Activated CD8-positive, alpha-beta memory T cell treated with anti-CD3 and anti-CD28 coated beads for 1 hour (primary cell): ENCODE measurements around the gene ACSL4.
"Not testable (repeated sequence)": the region's sequence is repeated elsewhere in the genome, so short reads cannot be mapped to it uniquely, and the experiment has no call there.

Source experiments
- DNase-seq, 2 donors: peaks; one replicate each; pipeline ENCODE4 v3.0.0-alpha.2; 2020; ENCODE audit warnings: low read depth in 1 of 2; ENCODE audit errors: extremely low read depth in 1 of 2

Gene ACSL4

DNA sequence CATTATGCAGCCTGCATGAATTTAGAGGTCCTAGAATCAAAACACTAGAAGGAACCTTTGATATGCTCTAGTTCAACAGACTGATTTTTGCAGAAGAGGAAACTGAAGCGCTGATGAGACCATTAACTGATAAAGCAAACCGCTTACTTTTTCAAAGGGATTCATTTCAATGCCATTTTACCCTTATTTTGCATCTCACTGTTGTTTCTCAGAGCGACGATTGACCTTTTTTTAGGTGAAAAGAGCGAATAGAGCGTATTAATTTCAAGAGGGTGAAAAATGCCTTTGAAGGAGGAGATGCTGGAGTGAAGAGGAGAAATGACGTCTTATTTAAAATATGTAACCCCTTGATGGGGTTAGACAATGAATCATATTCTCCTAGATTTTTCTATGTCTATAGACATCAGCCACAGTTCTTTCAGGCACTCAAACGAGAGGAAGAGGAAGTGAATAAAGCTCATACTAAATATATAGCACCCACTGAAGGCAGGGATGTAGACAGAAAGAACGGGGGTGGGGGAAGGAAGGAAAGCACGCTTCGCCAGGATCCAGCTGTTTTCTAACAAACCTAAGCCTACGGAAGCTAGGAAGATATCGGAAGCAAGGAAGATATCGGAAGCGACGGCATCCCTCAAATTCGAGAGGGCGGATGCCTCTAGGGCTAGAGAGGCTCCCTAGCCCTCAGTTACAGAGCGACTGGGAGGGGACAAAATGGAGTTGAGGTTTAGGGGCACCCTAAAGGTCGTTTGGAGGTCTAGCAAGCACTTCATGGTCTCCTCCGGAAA, 848 bp downstream of the ACSL4 start:
- no peak for DNase-seq

DNA sequence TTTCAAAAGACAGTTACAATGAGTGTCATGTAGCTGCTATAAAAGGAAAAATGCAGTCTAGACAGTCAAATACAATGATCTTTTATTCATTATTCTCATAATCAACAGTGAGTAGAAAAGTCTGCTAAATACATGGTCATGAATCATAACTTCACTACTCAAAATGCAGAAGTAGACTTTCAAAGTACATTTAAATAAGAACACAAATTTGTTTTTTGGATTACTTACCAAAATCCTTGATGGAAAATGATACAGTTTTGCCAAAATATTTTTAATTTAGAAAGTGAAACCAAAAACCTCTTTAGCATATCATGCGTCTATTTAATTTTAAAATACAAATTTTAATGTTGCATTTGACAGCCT, 4.9 kb downstream of the ACSL4 start:
- DNase-seq, result no peak

DNA sequence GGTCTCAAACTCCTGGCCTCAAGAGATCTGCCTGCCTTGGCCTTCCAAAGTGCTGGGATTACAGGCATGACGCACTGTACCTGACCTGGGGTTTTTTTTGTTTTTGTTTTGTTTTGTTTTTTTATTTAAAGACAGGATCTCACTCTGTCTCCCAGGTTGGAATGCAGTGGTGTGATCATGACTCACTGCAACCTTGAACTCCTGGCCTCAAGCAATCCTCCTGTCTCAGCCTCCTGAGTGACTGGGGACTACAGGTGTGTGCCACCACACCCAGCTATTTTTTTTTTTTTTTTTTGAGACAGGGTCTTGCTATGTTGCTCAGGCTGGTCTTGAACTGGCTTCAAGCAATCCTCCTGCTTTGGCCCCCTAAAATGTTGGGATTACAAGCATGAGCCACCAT, 8.1 kb downstream of the ACSL4 start:
- DNase-seq, result not testable (repeated sequence)

DNA sequence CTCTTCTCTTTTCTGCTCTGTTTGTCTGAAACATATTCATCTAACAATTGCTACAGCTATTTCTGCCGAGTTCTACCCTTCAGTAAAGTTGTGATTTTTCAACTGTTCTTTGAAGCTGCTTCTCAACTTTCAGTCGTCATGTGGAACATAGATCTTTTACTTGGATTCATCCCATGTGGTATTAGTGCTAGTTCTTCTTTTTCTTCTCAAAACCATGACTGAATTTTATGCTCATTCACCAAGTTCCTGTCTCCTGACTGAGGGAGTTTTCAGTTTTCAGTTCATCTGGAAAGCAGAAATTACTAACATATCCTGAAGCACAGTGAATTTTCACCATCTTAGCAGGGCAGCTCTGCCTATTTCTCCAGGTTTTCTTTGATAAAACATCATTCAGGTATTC, 12.1 kb downstream of the ACSL4 start:
- DNase-seq, result no peak

DNA sequence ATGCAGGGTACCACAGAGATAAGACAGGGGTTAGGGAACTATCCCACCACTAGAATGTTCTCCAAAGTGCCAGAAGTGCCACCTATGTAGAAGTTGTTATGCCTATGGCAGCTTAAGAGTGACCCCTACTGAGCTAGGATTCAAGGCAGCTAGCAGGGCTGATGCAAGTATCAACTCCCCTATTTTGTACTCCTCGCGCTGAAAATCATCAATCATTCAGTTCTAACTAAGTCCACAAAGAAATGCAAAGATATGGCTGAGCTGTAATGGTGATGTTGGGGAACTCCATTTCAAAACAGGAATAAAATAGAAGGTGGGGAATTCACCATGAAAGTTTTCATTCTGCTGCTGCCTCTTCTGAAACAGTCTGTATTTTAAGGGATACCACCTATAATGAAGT, 13.8 kb downstream of the ACSL4 start:
- no peak for DNase-seq

DNA sequence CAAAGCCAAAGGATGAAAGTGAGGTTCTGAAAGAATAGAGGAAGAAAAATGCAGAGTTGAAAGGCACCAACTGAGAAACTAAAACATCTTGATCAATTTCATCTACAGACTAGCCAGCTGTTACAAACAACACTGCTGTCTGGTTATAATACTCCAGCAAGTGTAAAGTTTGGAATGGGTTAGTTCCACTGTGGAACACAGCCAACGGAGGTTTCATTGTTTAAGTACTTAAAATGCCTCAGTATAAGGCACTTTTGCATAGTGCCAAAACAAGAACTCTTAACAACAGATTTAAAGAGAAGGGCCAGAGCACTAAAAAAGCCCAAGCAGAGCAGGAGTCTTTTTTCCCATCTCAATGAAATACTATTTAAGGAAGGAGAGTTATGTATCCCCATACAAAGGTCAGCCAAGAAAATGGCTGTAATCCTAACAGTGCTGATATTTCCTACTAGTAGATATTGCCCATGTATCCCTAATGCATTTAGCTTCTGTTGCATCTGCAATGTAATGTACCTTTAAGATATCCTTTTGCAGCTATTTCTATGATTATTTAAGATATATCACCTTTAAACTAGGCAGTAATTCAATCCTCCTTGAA, 16.5 kb downstream of the ACSL4 start:
- DNase-seq, result no peak

DNA sequence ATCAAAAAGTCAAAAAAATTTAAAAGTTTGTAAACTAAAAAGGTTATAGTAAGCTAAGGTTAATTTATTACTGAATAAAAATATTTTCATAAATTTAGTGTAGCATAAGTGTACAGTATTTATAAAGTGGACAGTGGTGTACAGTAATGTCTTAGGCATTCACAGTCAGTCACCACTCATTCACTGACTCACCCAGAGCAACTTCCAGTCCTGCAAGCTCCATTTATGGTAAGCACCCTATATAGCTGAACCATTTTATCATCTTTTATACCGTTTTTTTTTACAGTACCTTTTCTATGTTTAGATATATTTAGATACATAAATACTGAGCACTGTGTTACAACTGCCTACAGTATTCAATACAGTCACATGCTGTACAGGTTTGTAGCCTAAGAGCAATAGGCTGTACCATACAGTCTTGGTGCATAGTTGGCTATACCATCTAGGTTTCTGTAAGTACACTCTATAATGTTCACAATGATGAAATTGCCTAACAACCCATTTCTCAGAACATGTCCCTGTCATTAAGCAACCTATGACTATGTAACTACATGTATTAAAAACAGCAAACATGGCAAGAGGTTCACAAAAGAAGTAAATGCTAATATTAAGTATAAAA, 18.6 kb downstream of the ACSL4 start:
- DNase-seq, result no peak

DNA sequence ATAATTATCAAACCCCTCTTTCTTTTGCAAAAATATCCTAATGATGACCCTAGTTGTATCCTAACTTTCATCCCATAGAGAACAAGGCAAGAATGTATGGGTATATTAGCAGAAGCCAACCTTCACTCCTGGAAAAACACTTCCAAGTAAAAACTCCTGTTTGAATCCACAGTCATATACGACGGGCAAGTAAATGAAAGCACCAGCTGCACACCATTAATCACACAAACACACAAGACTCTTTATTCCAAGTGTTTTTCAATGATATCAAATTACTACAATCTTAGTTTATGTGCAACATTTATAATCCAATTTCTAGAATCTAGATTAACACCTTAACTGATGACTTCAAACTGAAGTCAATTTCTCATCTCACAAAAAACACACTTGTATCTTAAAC, 22.9 kb downstream of the ACSL4 start:
- DNase-seq, result no peak

DNA sequence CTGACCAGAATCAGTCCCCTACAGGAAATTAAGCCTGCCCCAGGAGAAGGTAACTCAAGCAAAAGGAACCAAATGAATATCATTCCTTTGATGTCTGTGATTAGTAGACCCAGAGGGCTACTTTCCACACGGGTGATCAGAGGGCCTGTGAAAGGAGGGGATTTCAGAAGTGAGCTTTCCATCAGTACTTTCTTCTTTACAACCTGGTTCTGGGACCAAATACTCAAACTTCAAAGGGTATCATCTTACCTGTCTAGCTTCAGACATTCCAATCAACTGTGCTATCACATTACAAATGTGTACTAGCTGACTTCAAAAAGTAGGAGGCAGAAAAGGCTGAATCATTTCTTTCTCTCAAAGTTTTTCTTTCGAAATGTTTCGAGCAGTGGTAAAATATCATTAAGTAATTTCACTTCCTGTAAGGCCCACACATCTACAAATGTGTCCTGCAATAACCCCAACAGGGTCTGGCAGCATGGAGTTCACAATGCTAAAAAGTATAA, 23.9 kb downstream of the ACSL4 start:
- DNase-seq, result no peak

DNA sequence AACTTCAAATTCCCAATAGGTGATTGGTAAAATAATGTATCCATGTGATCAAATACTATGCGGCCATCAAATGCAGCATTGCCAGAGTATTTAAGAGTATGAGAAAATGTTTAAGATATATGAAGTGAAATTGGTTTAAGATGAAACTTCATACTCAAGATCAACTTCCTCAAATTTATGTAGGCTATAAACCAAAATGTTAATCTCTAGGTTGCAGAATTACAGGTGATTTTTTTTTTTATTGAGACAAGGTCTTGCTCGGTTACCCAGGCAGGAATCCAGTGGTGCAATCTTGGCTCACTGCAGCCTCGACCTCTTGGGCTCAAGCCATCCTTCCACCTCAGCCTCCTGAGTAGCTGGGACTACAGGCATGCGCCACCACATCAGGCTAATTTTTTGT, 25.3 kb downstream of the ACSL4 start:
- no peak for DNase-seq

DNA sequence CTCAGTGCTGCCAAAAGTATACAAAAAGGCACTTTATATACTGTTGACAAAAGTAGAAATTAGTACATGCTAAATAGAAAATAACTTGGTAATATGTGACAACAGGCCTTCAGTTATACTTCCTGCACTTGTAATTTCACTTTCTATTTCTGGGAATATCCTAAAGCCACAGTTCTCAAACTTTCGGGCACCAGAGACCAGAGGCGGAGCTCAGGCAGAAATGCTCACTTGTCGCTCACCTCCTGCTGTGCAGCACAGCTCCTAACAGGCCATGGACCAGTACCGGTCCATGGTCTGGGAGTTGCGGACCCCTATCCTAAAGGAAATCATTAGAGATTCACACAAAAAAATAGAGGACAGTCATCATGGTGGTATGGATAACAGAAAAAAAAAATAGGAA, 25.7 kb downstream of the ACSL4 start:
- DNase-seq, result no peak

DNA sequence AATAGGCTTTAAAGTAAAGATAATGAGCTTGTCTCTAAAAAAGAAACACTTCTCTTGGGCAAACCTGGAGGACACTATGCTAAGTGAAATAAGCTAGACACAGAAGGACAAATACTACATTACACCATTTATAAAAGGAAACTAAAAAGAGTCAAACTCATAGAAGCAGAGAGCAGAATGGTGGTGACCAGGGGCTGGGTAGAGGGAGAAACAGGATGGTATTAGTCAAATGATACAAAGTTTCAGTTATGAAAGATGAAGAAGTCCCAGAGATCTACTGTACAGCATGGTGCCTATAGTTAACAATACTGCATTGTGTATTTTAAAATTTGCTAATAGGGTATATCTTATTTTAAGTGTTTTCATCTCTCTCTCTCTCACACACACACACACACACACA, 28.5 kb downstream of the ACSL4 start:
- no peak for DNase-seq

DNA sequence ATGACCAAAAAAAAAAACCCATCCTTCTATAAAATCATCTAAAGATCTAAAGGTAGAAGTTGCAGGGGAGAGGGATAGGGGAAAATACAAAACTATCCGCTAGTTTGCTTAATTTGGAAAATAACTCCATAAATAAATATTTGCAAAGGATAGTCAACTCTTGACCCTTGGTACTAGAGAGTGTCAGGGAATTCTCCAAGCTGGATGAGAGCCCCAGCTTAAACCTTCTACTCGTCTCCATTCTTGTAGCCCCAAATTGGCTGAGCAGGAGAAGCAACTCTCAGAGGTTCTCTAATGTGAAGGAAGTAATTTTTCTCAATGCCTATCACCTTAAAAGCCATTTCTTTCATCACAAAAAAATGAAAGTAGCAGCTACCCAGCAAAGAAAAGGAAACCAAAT, 35.2 kb downstream of the ACSL4 start:
- DNase-seq, result no peak

DNA sequence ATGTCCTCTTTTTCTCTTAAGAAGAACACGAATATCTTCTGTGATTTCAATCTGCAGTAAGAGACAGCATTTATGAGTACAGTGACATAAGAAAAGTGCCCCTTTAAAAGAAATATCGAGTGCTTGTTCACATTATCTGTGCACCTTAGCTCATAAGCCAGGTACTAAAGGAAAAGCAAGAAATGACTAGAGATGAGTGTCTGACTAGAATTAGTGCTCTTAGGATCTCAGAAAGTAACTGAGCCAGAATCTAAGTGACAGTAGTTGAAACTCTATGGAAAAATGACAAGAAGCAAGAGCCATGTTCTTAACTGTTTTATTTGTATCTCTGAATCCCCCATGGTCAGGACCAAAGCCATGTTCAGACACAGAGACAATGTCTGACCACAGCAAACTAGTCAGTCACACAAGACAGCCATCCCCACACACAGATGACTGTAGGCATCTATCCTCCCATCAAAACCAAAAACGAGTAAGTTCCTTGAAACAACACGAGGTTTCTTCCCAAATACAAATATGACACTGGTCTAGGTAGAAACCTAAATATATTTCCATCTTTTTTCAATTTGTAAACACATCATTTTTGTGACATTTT, 36.8 kb downstream of the ACSL4 start:
- no peak for DNase-seq

DNA sequence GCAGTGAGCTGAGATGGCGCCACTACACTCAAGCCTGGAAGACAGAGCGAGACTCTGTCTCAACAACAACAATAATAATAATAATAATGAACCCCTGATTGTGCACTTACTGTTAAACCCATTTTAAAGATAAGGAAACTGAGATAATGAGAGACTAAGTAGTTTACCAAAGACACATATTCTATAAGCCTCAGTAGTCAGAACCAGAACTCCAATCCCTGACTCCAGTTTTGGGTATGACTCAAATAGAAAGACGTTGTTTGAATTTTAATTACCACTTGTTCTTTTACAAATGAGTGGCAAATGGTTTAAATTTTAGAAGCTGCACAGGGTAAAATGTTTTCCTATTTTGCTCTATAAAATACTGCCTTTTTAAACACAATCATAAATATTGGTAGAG, 37.4 kb downstream of the ACSL4 start:
- no peak for DNase-seq

DNA sequence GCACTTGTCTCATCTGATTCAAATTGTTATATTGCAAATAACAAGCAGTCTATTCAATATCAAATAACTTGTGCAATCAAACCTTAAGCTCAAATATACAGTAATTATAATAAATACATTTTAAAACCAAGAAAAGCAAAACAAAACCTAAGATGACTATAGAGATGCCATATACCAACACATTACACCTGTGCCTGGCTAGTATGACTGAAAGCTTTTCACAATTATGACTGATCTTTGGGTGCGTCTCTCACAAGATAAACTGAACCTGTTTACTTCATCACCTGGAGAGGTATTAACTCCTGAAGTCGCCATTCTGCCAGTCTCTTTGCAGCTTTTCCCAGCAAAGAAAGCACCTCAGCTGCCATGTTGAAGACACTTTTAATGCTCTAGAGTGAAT, 41.3 kb downstream of the ACSL4 start:
- DNase-seq, result no peak

DNA sequence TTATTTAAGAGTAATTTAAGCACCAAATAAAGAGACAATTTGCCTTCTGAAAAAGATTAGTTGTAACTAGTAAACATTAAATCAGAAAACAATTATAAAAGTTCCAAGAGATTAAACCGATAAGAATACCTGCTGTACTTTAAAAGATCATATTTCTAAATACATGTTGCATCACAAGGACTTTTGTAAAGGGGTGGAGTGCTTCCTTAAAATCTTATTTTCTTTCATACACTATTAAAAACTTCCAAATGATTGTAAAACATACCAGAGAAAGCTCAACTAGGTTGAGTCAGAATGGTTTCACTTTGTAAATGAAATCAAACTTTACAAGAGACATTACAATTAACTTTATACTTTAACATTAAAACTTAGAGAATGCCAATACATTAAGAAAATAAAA, 41.8 kb downstream of the ACSL4 start:
- DNase-seq, result no peak

DNA sequence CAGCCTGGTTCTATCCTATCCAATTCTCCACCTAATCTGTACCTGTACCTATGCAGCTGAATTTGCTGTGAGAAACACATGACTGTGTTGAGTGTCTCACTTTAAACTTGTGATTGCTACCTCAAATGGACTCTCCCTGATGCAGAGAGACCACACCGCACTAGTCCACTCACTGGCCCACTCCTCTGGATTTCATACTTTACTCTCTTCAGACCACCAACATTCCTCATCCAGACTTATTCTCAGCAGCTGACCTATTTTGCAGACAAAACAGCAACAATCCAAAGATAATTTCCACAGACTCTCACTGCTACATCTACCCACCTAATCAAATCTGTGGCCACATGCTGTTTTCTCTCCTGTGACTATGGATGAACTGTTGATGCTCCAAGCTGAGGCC, 45.2 kb downstream of the ACSL4 start:
- no peak for DNase-seq

DNA sequence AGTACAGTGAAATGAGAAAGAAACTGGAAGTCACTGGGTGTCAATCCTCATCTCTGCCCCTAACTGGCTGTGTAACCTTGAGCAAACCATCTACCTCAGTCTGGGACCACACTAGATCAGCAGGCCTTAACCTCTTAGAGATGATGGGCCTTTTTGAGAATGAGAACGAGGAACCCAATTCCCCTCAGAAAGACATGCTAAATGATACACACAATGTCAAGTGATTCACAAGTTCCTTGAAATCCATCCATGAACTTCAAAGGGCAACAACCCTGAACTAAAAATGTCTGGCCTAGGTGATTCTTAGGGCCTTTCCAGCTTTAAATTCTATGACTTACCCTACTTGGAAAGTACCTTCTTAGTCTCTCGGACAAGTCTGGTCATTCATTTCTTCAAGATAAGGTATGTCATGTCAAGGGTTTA, 47.4 kb downstream of the ACSL4 start:
- no peak for DNase-seq

DNA sequence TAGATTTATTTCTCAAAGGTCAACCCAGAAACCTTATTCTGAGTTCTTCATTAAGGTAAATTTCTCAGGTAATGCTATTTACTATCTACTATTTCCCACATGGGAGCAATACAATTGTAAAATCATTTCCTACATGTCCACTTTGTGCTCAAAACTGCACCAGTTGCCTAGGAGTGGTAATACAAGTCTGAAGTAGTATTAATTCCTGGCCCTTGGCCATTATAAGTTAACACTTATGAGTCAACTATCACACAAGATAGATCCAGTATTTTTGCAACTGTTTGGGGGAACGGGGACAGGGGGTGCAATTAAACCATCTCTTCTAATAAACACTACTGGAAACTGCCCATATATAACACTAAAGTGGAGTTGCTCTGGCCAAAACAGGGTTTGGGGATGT, 48.9 kb downstream of the ACSL4 start:
- DNase-seq, result no peak

DNA sequence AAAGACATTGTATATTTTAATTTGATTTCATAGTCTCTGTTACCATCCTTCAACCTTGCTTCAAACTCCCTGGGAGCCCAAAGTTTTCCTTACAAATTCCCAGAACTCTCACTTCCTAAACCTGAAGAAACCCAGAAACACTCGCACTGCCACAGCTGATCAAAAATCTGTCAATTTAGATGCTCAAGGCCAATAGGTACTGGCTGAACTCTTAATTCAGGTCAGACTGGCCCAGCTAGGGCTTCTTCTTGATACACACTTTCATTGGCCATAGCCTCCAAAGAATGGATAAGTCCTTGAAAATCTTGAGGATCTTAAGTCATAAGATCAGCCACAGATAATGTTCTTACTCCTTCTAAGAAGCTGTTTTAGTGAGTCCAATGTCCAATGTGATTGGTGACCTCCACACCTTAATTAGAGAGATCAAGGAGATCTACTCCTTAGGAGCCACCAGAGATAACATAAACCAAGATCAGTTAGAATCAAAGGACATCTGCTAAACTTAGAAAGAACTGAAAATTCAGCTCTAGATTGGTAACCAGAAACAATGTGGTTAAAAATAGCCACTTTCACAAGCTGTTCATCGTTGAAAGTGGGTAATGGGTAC, 51.5 kb downstream of the ACSL4 start:
- no peak for DNase-seq
